ENCODE results near the gene VPS33B.

VPS33B gene

DNA sequence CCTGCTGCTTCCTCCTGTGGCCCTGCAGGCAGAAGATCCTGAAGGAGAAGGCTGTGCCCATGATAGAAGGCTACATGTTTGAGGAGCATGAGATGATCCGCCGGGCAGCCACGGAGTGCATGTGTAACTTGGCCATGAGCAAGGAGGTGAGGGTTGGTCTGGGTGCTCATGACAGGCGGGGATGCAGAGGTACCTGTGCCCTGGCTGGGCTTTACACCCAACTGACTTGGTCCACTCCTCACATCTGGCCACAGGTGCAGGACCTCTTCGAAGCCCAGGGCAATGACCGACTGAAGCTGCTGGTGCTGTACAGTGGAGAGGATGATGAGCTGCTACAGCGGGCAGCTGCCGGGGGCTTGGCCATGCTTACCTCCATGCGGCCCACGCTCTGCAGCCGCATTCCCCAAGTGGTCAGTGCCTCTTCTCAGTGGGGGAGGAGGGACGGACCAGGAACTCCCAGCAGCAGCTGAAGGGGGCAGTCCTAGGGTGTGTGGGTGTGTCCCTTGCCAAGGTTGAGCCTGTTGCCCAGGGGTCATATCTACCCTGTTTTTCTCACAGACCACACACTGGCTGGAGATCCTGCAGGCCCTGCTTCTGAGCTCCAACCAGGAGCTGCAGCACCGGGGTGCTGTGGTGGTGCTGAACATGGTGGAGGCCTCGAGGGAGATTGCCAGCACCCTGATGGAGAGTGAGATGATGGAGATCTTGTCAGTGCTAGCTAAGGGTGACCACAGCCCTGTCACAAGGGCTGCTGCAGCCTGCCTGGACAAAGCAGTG lies 69.3 kb downstream of the VPS33B start:
- DNase-seq (ENCODE audit: low read depth in 1 of 2, low spot score in 1 of 2) = no peak

DNA sequence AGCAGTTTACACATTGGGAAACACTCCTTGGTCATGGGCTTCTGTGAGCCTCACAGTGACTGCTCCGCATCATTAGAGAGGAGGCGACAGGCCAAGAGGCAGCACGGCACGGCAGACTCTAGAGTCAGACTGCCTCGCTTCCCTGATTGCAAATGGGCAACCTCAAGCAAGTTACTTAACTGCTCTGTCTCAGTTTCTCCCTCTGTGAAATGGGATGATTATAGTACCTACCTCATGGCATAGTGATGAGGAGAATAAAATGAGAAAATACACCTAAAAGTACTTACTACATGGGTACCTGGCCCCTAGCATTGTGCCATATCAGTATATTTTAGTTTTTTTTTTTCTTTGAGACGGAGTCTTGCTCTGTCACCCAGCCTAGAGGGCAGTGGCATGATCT lies 71.7 kb downstream of the VPS33B start:
- DNase-seq (ENCODE audit: low read depth in 1 of 2, low spot score in 1 of 2) = no peak

DNA sequence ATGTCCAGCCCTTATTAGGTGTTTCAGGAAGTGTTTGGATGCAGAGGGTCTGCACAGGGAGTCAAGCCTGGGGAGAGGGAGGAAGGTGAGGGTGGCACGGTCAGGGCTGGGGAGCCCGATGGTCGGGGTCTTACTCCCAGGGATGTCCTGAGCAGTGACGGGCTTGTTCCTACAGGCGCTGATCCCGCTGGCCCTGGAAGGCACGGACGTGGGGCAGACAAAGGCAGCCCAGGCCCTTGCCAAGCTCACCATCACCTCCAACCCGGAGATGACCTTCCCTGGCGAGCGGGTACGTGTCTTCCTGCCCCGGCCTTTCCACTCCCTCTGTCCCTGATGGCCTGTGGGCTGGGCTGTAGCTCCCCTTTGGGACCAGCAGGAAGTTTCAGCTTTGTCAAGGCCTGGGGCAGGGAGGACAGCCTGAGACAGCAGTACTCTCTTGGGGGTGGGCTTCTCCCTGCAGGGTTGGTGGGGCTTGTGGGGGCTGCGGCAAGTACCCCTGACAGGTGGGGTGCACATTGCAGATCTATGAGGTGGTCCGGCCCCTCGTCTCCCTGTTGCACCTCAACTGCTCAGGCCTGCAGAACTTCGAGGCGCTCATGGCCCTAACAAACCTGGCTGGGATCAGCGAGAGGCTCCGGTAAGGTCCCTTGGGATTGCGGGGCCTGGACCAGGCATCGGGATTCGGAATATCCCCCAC lies 72.3 kb downstream of the VPS33B start:
- DNase-seq (ENCODE audit: low read depth in 1 of 2, low spot score in 1 of 2) = no peak
